IMR-90 (cell line): ENCODE results near the gene SLC51A. TPM values are rescaled to one million over a fixed set of nuclear protein-coding genes. Genes with fewer than 3 reads are reported as not detected.

Experiments
- ATAC-seq: fragments of 200-7000 bp; cut with Tn5 transposase; 2 replicates; pipeline ENCODE4 v1.9.1; 2020; ENCODE audit warnings: low read depth, mild to moderate bottlenecking, moderate library complexity
- BruUV-seq: library from RNA; stranded (reverse); fragments of 400-500 nt; replicated peaks from 2 replicates; lab custom pipeline; 2021; lab: Mats Ljungman, UMichigan
- CTCF ChIA-PET: fragments of 300-600 bp; formaldehyde crosslinking; extraction: SDS; loops from one replicate; lab custom pipeline; 2021; ENCODE audit warnings: antibody characterized with exemption; lab: Yijun Ruan, JAX
- POLR2A ChIA-PET: fragments of 300-600 bp; sonication (Branson Sonifier 250); formaldehyde crosslinking; loops from one replicate; lab custom pipeline; 2022; ENCODE audit warnings: antibody characterized with exemption; ENCODE audit not compliant: unreplicated experiment; lab: Charles Lee
- DNase-seq: peaks from one replicate; pipeline ENCODE4 v3.0.0; 2013
- H2AFZ ChIP-seq: replicated peaks from 2 replicates; pipeline ENCODE3; 2013; ENCODE audit warnings: low read length, mild to moderate bottlenecking; ENCODE audit not compliant: poor library complexity
- H2AK5ac ChIP-seq: 2 replicates; pipeline ENCODE4 v1.6.1; 2013; ENCODE audit warnings: low read depth, low read length, inconsistent platforms
- H2AK9ac ChIP-seq: replicated peaks from 2 replicates; pipeline ENCODE3; 2013; ENCODE audit warnings: mild to moderate bottlenecking, low read depth, low read length, moderate library complexity; ENCODE audit not compliant: poor library complexity
- H2BK120ac ChIP-seq: 2 replicates; pipeline ENCODE4 v1.6.1; 2013; ENCODE audit warnings: low read depth, low read length, inconsistent platforms
- H2BK15ac ChIP-seq: 3 replicates; pipeline ENCODE4 v1.6.1; 2013; ENCODE audit warnings: low read depth, low read length, inconsistent platforms
- H2BK20ac ChIP-seq: 2 replicates; pipeline ENCODE4 v1.6.1; 2013; ENCODE audit warnings: low read depth, mild to moderate bottlenecking, inconsistent platforms, low read length, moderate library complexity
- H2BK5ac ChIP-seq: 2 replicates; pipeline ENCODE4 v1.6.1; 2013; ENCODE audit warnings: mild to moderate bottlenecking, low read depth, low read length, inconsistent platforms; ENCODE audit not compliant: poor library complexity, severe bottlenecking
- H3K14ac ChIP-seq: replicated peaks from 2 replicates; pipeline ENCODE4 v1.6.1; 2013; ENCODE audit warnings: low read depth, low read length, inconsistent platforms
- H3K18ac ChIP-seq: 2 replicates; pipeline ENCODE4 v1.6.1; 2013; ENCODE audit warnings: low read depth, low read length, control low read depth
- H3K23ac ChIP-seq: 2 replicates; pipeline ENCODE4 v1.6.1; 2013; ENCODE audit warnings: low read depth, low read length, inconsistent platforms
- H3K27ac ChIP-seq: 2 replicates; pipeline ENCODE4 v1.5.1; 2013; ENCODE audit warnings: mild to moderate bottlenecking, control low read depth, low read length; ENCODE audit not compliant: insufficient read depth
- H3K27me3 ChIP-seq: 2 replicates; pipeline ENCODE4 v1.6.1; 2013; ENCODE audit warnings: low read length; ENCODE audit not compliant: control insufficient read depth, insufficient read depth
- H3K36me3 ChIP-seq: 2 replicates; pipeline ENCODE4 v1.6.1; 2013; ENCODE audit warnings: low read length, mixed read lengths; ENCODE audit not compliant: control insufficient read depth, insufficient read depth
- H3K4ac ChIP-seq: 2 replicates; pipeline ENCODE4 v1.6.1; 2013; ENCODE audit warnings: low read depth, low read length, inconsistent platforms
- H3K4me1 ChIP-seq: 2 replicates; pipeline ENCODE4 v1.6.1; 2013; ENCODE audit warnings: low read length, mixed read lengths; ENCODE audit not compliant: control insufficient read depth, insufficient read depth
- H3K4me2 ChIP-seq: 2 replicates; pipeline ENCODE4 v1.6.1; 2013; ENCODE audit warnings: low read depth, mild to moderate bottlenecking, control low read depth, low read length, moderate library complexity
- H3K4me3 ChIP-seq: 2 replicates; pipeline ENCODE4 v1.5.1; 2013; ENCODE audit warnings: low read depth, mild to moderate bottlenecking, control low read depth, low read length, moderate library complexity; ENCODE audit not compliant: insufficient read depth
- H3K56ac ChIP-seq: 2 replicates; pipeline ENCODE4 v1.6.1; 2013; ENCODE audit warnings: low read length, inconsistent platforms; ENCODE audit not compliant: insufficient read depth; ENCODE audit errors: extremely low read depth
- H3K79me1 ChIP-seq, 2 experiments: 2 replicates each; pipeline ENCODE4 v1.6.1; 2013; ENCODE audit warnings: low read length in 2 of 2, inconsistent platforms in 1 of 2, low read depth in 1 of 2
- H3K9ac ChIP-seq: 2 replicates; pipeline ENCODE4 v1.6.1; 2013; ENCODE audit warnings: low read depth, low read length, control low read depth
- H3K9me1 ChIP-seq: 2 replicates; pipeline ENCODE4 v1.6.1; 2013; ENCODE audit warnings: low read length, inconsistent platforms; ENCODE audit not compliant: insufficient read depth
- H3K9me3 ChIP-seq: 2 replicates; pipeline ENCODE4 v1.6.1; 2013; ENCODE audit warnings: low read length; ENCODE audit not compliant: control insufficient read depth, insufficient read depth
- H4K20me1 ChIP-seq: 2 replicates; pipeline ENCODE4 v1.6.1; 2013; ENCODE audit warnings: low read length, inconsistent platforms; ENCODE audit not compliant: insufficient read depth
- H4K5ac ChIP-seq: 2 replicates; pipeline ENCODE4 v1.6.1; 2013; ENCODE audit warnings: mild to moderate bottlenecking, low read depth, low read length, control low read depth
- H4K8ac ChIP-seq, 2 experiments: 2 replicates each; pipeline ENCODE4 v1.6.1; 2013; ENCODE audit warnings: low read depth in 2 of 2, low read length in 2 of 2, control low read depth in 1 of 2, inconsistent platforms in 1 of 2
- H4K91ac ChIP-seq: 2 replicates; pipeline ENCODE4 v1.6.1; 2013; ENCODE audit warnings: low read depth, low read length, inconsistent platforms; ENCODE audit not compliant: insufficient read depth
- BHLHE40 ChIP-seq: fragments of 150-350 bp; IDR thresholded peaks from 2 replicates; pipeline ENCODE4 v1.6.1; 2016; ENCODE audit warnings: mild to moderate bottlenecking, low read depth, low read length
- CHD1 ChIP-seq: IDR thresholded peaks from 2 replicates; pipeline ENCODE4 v1.6.1; 2012; ENCODE audit warnings: low read depth, low read length, improper control_type of control experiment
- MXI1 ChIP-seq: IDR thresholded peaks from 2 replicates; pipeline ENCODE4 v1.6.1; 2012; ENCODE audit warnings: low read depth, mild to moderate bottlenecking, low read length, moderate library complexity, borderline replicate concordance
- RCOR1 ChIP-seq: IDR thresholded peaks from 2 replicates; pipeline ENCODE4 v1.6.1; 2012; ENCODE audit warnings: mild to moderate bottlenecking, low read length, improper control_type of control experiment; ENCODE audit not compliant: insufficient replicate concordance
- RFX5 ChIP-seq: IDR thresholded peaks from 2 replicates; pipeline ENCODE4 v1.8.0; 2012; ENCODE audit warnings: low read depth, mild to moderate bottlenecking, low read length, moderate library complexity
- WGBS, 2 experiments: methylation state at CpG; one replicate each; pipeline versions ENCODE4 v1.1.5 to v1.1.7; 2013; ENCODE audit warnings: missing lambda C conversion rate in 2 of 2; ENCODE audit not compliant: insufficient read length in 1 of 2; ENCODE audit errors: extremely low coverage in 2 of 2; 5-methylcytosine and 5-hydroxymethylcytosine counted together
- dilution Hi-C: fragments of 300-500 bp; cut with HindIII; formaldehyde crosslinking; loops from one replicate; pipeline ENCODE4 v1.14.3; 2018; ENCODE audit warnings: low sequenced_read_pairs; ENCODE audit not compliant: unreplicated experiment
- in situ Hi-C: fragments of 300-500 bp; cut with MboI; formaldehyde crosslinking; loops from 3 replicates; pipeline ENCODE4 v1.14.3; 2019; ENCODE audit warnings: low sequenced_read_pairs, inconsistent platforms, mixed read lengths
- intact Hi-C: fragments of 100-400 bp; cut with micrococcal nuclease; formaldehyde crosslinking; loops from 2 replicates; pipeline ENCODE4 v1.10.0; 2022
- polyA plus RNA-seq, 3 experiments: library from polyadenylated mRNA; depleted of rRNA; stranded (reverse); fragments of >200 nt; gene quantifications; 2 replicates each; pipeline ENCODE4 v1.2.3, GENCODE V29; 2012; ENCODE audit warnings: low replicate concordance in 1 of 3
- total RNA-seq: library from RNA; depleted of rRNA; stranded (reverse); fragments of >200 nt; gene quantifications from 2 replicates; pipeline ENCODE4 v1.2.3, GENCODE V29; 2012

SLC51A gene
- total and polyA plus RNA-seq, 2 of the 4 experiments (the other 2 are of a cell fraction) = not detected

- CTCF ChIA-PET = interaction anchor here (0.7 kb wide), 1 partner anchor 491 kb away, joined by 3 read pairs; no protein-coding TSS in a partner anchor
- no peak overlapping the region for H3K4me3 ChIP-seq
- peak overlapping the region; percentile 58 for H2AFZ ChIP-seq
- ATAC-seq = no peak
- no peak overlapping the region for H2BK120ac ChIP-seq
- H4K5ac ChIP-seq = no peak overlapping the region
- in situ Hi-C loops = no loop called here
- no peak overlapping the region for H2BK20ac ChIP-seq
- H4K20me1 ChIP-seq = no peaks in the 10 kb centered on the region
- intact Hi-C loops = no loop called here
- no peak for TF ChIP-seq CHD1
- no peak for TF ChIP-seq RFX5
- TF ChIP-seq MXI1 = no peak
- TF ChIP-seq BHLHE40 = no peak
- no peak for TF ChIP-seq RCOR1
- H3K23ac ChIP-seq = no peak overlapping the region
- H3K4ac ChIP-seq = no peak overlapping the region
- DNase-seq = no peak
- POLR2A ChIA-PET = no interaction called here
- no peak overlapping the region for H3K14ac ChIP-seq
- H3K56ac ChIP-seq = no peak overlapping the region
- H3K79me1 ChIP-seq = no peaks in the 10 kb centered on the region
- dilution Hi-C loops = loop anchor here (25.0 kb wide), 1 partner anchor 131 kb away; no protein-coding TSS in a partner anchor
- no peaks in the 10 kb centered on the region for H3K36me3 ChIP-seq
- no peak overlapping the region for H2AK5ac ChIP-seq
- no peaks in the 10 kb centered on the region for H3K9me3 ChIP-seq
- no peak overlapping the region for H3K4me2 ChIP-seq
- H2AK9ac ChIP-seq = peak overlapping the region; percentile 72
- H3K4me1 ChIP-seq = no peaks in the 10 kb centered on the region
- H3K27me3 ChIP-seq = no peaks in the 10 kb centered on the region
- no peak overlapping the region for H3K18ac ChIP-seq
- H2BK5ac ChIP-seq = no peak overlapping the region
- no peak overlapping the region for H3K9ac ChIP-seq
- no peak overlapping the region; the same call in 1 of the 2 replicates for H4K91ac ChIP-seq
- no peak overlapping the region for H2BK15ac ChIP-seq
- no TSS peak for BruUV-seq
- no peak overlapping the region for H4K8ac ChIP-seq
- WGBS, 2 experiments = 100% methylated on average over 1 of the region's 15 CpGs; no CpG with 5 or more reads in 1 of the 2 experiments
- H3K27ac ChIP-seq = no peak overlapping the region
- H3K9me1 ChIP-seq = no peaks in the 10 kb centered on the region
Measured at GRCh38 chr3:196193133-196193735, 23.1 kb upstream of the SLC51A start.
